A673 (cell line): ENCODE results near the gene TBC1D22A.

Experiments
- EZH2 ChIP-seq: fragments of 200-600 bp; sonication (generic); IDR thresholded peaks from 2 replicates; pipeline ENCODE4 v1.6.1; 2017; ENCODE audit warnings: borderline replicate concordance, low read depth, mild to moderate bottlenecking, mixed read lengths, antibody characterized with exemption, low read length; ENCODE audit not compliant: poor library complexity, severe bottlenecking
- TF ChIP-seq, protein P1 (sequence below): fragments of 300-800, 200-600 bp; sonication (generic); conservative IDR thresholded peaks from 2 replicates; pipeline ENCODE4 v1.5.1; 2017; ENCODE audit warnings: low read depth, mild to moderate bottlenecking, antibody characterized with exemption, low read length, moderate library complexity, mixed read lengths

DNA sequence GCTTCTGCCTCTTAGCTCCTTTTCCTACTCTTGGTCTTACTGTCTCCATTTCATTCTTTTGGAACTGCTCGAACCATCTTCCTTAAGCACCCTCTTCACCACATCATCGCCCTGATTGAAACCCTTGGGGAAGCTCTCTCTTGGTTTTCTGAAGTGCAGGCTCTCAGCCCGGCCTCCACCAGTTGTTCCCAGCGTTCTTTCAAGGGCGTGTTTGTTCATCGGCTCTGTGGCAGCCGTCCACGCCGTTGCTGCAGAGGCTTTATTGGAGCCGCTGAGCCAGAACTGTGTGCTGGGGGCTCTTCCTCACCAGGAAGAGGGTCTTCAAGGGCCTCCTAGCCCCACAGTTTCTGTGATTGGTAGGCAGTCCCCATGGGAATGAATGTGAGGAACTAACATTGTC lies 214.1 kb downstream of the TBC1D22A start:
- TF ChIP-seq, protein P1, sequence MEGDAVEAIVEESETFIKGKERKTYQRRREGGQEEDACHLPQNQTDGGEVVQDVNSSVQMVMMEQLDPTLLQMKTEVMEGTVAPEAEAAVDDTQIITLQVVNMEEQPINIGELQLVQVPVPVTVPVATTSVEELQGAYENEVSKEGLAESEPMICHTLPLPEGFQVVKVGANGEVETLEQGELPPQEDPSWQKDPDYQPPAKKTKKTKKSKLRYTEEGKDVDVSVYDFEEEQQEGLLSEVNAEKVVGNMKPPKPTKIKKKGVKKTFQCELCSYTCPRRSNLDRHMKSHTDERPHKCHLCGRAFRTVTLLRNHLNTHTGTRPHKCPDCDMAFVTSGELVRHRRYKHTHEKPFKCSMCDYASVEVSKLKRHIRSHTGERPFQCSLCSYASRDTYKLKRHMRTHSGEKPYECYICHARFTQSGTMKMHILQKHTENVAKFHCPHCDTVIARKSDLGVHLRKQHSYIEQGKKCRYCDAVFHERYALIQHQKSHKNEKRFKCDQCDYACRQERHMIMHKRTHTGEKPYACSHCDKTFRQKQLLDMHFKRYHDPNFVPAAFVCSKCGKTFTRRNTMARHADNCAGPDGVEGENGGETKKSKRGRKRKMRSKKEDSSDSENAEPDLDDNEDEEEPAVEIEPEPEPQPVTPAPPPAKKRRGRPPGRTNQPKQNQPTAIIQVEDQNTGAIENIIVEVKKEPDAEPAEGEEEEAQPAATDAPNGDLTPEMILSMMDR: no peak
- TF ChIP-seq EZH2: no peak
